HL-60 (cell line): ENCODE data around the gene BLTP2.

Experiments
- DNase-seq, 2 experiments: peaks; one replicate each; pipeline ENCODE4 v3.0.0-alpha.2; 2010 to 2020; ENCODE audit warnings: low read depth in 1 of 2, low spot score in 1 of 2
- H3K27ac ChIP-seq: fragments of 250-450 bp; sonication (Bioruptor Pico); replicated peaks from 2 replicates; pipeline ENCODE4 v1.5.1; 2020; ENCODE audit warnings: mild to moderate bottlenecking, moderate library complexity
- H3K27me3 ChIP-seq: fragments of 250-450 bp; sonication (Bioruptor Pico); 2 replicates; pipeline ENCODE4 v1.5.1; 2021; ENCODE audit warnings: mild to moderate bottlenecking, moderate library complexity; ENCODE audit not compliant: insufficient read depth, poor library complexity, severe bottlenecking
- H3K4me3 ChIP-seq: replicated peaks from 2 replicates; pipeline ENCODE4 v1.5.1; 2011; ENCODE audit warnings: mild to moderate bottlenecking, control low read depth, low read length; ENCODE audit not compliant: insufficient read depth
- GABPA ChIP-seq: IDR thresholded peaks from 2 replicates; pipeline ENCODE4 v1.6.1; 2012; ENCODE audit warnings: low read depth
- POLR2AphosphoS5 ChIP-seq: IDR thresholded peaks from 2 replicates; pipeline ENCODE4 v1.6.1; 2012; ENCODE audit warnings: low read depth
- SPI1 ChIP-seq: IDR thresholded peaks from 2 replicates; pipeline ENCODE4 v1.6.1; 2012; ENCODE audit warnings: low read depth, mild to moderate bottlenecking, borderline replicate concordance
- TF ChIP-seq, protein P1 (sequence below): IDR thresholded peaks from one replicate; pipeline ENCODE4 v1.5.1; 2011; ENCODE audit warnings: low read length, control low read depth, inconsistent platforms; ENCODE audit not compliant: insufficient read depth
- TF ChIP-seq, protein P2 (sequence below): IDR thresholded peaks from 2 replicates; pipeline ENCODE4 v1.6.1; 2012; ENCODE audit warnings: low read depth; ENCODE audit not compliant: insufficient replicate concordance

Gene BLTP2

DNA sequence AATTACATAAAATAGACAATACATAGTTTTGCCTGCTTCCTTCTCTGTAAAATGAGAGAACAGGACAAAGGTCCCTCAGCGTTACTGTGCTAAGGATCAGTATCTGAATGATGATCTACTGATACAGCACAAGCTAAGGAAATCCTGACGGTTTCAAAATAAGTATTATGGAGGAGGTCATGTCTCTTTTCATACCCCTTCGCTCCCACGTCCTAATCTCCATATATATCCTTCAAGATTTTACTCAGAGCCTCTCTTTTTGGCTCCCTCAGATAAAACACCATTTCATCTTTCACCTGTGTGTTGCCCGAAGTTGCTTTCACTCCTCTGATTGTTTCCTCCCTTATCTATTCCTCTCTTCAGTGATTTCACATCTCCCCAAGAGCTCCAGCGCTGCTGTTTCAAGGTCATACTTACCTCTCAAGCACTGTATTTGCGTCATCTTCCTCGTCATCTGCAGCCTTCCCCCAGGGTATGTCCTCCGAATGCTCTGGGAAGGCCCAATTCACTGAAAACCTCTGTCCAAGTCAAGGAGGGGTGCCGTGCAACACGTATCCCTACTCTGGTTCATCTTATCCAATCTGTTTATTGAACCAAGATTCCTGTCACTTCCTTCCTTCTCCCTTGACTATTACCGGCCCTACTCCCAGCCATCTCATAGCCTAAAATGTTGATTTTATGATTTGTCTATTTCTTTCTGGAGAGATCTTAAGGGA lies 1.2 kb upstream of the BLTP2 start:
- TF ChIP-seq, protein P1, sequence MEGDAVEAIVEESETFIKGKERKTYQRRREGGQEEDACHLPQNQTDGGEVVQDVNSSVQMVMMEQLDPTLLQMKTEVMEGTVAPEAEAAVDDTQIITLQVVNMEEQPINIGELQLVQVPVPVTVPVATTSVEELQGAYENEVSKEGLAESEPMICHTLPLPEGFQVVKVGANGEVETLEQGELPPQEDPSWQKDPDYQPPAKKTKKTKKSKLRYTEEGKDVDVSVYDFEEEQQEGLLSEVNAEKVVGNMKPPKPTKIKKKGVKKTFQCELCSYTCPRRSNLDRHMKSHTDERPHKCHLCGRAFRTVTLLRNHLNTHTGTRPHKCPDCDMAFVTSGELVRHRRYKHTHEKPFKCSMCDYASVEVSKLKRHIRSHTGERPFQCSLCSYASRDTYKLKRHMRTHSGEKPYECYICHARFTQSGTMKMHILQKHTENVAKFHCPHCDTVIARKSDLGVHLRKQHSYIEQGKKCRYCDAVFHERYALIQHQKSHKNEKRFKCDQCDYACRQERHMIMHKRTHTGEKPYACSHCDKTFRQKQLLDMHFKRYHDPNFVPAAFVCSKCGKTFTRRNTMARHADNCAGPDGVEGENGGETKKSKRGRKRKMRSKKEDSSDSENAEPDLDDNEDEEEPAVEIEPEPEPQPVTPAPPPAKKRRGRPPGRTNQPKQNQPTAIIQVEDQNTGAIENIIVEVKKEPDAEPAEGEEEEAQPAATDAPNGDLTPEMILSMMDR, result no peak
- TF ChIP-seq SPI1 (no peak), POLR2AphosphoS5 (no peak), GABPA (no peak)
- TF ChIP-seq, protein P2, sequence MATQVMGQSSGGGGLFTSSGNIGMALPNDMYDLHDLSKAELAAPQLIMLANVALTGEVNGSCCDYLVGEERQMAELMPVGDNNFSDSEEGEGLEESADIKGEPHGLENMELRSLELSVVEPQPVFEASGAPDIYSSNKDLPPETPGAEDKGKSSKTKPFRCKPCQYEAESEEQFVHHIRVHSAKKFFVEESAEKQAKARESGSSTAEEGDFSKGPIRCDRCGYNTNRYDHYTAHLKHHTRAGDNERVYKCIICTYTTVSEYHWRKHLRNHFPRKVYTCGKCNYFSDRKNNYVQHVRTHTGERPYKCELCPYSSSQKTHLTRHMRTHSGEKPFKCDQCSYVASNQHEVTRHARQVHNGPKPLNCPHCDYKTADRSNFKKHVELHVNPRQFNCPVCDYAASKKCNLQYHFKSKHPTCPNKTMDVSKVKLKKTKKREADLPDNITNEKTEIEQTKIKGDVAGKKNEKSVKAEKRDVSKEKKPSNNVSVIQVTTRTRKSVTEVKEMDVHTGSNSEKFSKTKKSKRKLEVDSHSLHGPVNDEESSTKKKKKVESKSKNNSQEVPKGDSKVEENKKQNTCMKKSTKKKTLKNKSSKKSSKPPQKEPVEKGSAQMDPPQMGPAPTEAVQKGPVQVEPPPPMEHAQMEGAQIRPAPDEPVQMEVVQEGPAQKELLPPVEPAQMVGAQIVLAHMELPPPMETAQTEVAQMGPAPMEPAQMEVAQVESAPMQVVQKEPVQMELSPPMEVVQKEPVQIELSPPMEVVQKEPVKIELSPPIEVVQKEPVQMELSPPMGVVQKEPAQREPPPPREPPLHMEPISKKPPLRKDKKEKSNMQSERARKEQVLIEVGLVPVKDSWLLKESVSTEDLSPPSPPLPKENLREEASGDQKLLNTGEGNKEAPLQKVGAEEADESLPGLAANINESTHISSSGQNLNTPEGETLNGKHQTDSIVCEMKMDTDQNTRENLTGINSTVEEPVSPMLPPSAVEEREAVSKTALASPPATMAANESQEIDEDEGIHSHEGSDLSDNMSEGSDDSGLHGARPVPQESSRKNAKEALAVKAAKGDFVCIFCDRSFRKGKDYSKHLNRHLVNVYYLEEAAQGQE, result no peak
- H3K27ac ChIP-seq, result peak overlapping the region; percentile 76

DNA sequence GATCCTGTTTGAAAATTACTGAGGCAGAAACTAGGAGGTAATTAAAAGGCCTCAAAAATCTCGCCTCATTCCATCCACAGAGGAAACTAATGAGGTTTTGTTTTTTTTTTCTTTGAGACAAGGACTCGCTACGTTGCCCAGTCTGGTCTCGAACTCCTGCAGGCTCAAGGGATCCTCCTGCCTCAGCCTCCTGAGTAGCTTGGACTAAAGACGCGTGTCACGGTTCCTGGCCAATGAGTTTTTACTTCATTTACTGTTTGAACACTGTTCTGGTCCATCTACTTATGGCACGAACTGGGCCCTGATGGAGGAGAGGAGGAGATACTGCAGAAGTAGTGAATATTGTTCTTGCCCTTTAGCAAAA lies 600 bp upstream of the BLTP2 start:
- Histone ChIP-seq H3K27me3 (no peaks in the 10 kb centered on the region), H3K4me3 (peak overlapping the region; percentile 74), H3K27ac (peak overlapping the region; percentile 76)
- TF ChIP-seq, protein P1, result no peak
- TF ChIP-seq GABPA (no peak), POLR2AphosphoS5 (no peak), SPI1 (no peak)
- TF ChIP-seq, protein P2, result no peak
- peak in 1 of 2 experiments; percentile 16 for DNase-seq

More for the DNA sequence above, 1.2 kb upstream of the BLTP2 start:
- H3K27me3 ChIP-seq, result no peaks in the 10 kb centered on the region
- peak in 1 of 2 experiments; percentile 9 for DNase-seq
- no peak overlapping the region for H3K4me3 ChIP-seq

DNA sequence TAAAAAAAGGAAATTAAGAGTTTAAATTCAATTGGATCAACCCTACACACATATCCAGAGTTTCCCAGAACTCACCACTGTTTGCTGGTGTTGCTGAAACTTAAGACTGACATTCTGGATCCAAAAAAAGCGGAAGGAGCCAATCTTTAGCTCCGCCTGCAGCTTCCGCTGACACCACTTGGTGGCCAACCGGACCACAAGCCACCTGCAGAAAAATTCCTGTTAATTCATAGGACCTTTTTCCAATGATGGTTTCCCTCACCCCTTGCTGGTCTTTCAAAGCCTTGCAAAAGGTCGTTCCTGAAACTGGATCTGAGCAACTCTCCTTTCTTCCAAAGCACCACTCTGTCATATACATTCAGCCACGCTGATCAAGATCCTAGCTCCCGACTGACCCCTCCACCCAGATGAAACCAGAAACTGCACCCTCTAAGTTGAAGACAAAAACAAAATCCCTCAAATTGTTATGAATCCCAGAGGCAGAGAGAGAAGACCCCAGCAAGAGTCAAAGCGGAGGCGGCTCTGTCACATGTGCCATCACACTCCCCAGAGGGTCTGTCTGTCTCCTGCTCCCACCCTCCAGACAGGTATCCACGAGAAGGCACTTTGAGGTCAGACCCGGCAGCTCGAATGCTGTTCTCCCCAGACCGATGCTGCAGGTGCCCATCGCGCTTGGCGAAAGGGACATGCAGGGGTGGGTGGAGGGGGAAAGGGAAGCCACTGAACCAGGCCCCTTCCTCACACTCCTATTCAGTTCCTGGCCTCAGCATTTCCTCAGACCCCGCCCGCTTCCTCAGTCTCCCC lies 773 bp downstream of the BLTP2 start:
- TF ChIP-seq, protein P1, result peak; percentile 37
- TF ChIP-seq SPI1, result peak; percentile 83
- TF ChIP-seq GABPA, result no peak
- TF ChIP-seq POLR2AphosphoS5, result peak; percentile 12; the same call in 1 of the 2 replicates
- Histone ChIP-seq H3K27ac (peak overlapping the region; percentile 72), H3K27me3 (no peaks in the 10 kb centered on the region), H3K4me3 (peak overlapping the region; percentile 74)
- DNase-seq, result peak; percentile 54 to 82
